H1 (cell line): ENCODE results near the gene ERG28. TPM values are rescaled to one million over a fixed set of nuclear protein-coding genes. Genes with fewer than 3 reads are reported as not detected.

Experiments
- BACH1 ChIP-seq: IDR thresholded peaks from 2 replicates; pipeline ENCODE4 v1.6.1; 2012; ENCODE audit warnings: low read length, improper control_type of control experiment
- CBX8 ChIP-seq: fragments of 300-800, 300-1000 bp; sonication (generic); IDR thresholded peaks from 2 replicates; pipeline ENCODE4 v1.7.1; 2016; ENCODE audit warnings: low read depth, low read length, borderline replicate concordance
- CEBPB ChIP-seq: IDR thresholded peaks from 2 replicates; pipeline ENCODE4 v1.6.1; 2012; ENCODE audit warnings: low read depth, low read length
- RXRA ChIP-seq: IDR thresholded peaks from 2 replicates; pipeline ENCODE4 v1.6.1; 2011; ENCODE audit warnings: low read depth, mild to moderate bottlenecking, low read length, moderate library complexity; ENCODE audit not compliant: insufficient read depth
- SAP30 ChIP-seq: fragments of 300-600 bp; sonication (generic); IDR thresholded peaks from 2 replicates; pipeline ENCODE4 v1.7.1; 2012; ENCODE audit warnings: low read length, moderate library complexity, mild to moderate bottlenecking, inconsistent platforms; ENCODE audit not compliant: insufficient read depth, insufficient replicate concordance
- polyA plus RNA-seq, 7 experiments: library from polyadenylated mRNA; depleted of rRNA in 3 of 7; stranded (reverse) in 5 of 7; unstranded in 2 of 7; fragments of >200 nt in 5 of 7; fragments of 200-250 nt in 2 of 7; gene quantifications; 1 replicate in 5 of 7; 2 replicates in 1 of 7; 4 replicates in 1 of 7; pipeline versions ENCODE4 v1.2.1 to v1.2.3, GENCODE V29; 2011 to 2013; ENCODE audit warnings: missing spikeins in 2 of 7, mixed read lengths in 2 of 7
- total RNA-seq: library from RNA; stranded (reverse); fragmentation: NEBNext Ultra II Directional; extraction: Animal tissue kit (Norgen Biotek cat#: 25700); gene quantifications from 2 replicates; pipeline ENCODE4 v1.2.1, GENCODE V29; 2021
- TF ChIP-seq, protein P1 (sequence below): fragments of 300-600 bp; sonication (generic); IDR thresholded peaks from 2 replicates; pipeline ENCODE4 v1.7.1; 2012; ENCODE audit warnings: low read length, moderate library complexity, mild to moderate bottlenecking, inconsistent platforms; ENCODE audit not compliant: insufficient replicate concordance
- TF ChIP-seq, protein P2 (sequence below): IDR thresholded peaks from 2 replicates; pipeline ENCODE4 v1.6.1; 2011; ENCODE audit warnings: low read length, improper control_type of control experiment

Gene ERG28
- total and polyA plus RNA-seq, 2 of the 8 experiments (the other 6 are each of a cell fraction or from before 2014, with no cell fraction given) = 32.6 to 56.7 TPM

DNA sequence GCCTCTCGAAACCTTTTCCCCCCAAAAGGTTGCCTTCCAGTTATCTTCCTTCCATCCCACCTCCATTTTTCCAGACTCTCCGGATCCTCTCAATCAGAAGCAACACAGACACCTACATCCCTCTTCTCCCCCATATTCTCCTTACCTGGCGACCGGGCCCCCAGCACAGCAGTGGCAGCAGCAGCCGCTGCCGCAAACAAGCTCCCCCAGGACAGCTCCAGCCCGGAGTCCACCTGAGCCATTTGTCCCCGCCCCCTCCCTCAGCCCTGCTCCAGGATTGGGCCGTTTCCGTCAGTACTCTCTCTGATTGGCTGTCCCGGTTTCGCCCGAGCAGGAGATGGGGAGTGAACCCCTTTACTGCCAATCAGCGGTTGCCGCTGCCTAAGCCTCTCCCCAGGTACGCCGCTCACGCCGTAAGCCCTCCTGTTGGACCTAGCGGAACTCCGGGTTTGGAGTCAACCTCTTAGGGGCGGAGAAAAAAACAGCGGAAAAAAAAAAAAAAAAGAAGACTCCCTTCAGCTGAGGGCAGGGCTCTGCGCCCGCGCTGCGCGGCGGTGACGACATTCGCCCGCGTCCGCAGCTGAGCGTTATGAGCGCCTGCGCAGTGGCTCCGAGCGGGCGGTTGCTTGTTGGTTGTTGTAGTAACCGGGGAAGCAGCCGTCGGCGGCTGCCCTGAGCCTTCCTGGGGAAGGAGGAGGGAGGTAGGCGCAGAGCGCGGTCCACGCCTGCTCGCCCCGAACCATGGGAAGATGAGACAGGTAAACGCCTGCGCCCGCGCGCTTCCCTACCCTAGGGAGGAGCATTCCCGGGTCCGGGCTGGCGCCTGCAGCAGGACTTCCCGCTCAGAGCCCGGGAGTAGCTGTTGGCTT, at the start of gene ERG28, which contains the start of gene TTLL5 (continued):
- TF ChIP-seq, protein P1, sequence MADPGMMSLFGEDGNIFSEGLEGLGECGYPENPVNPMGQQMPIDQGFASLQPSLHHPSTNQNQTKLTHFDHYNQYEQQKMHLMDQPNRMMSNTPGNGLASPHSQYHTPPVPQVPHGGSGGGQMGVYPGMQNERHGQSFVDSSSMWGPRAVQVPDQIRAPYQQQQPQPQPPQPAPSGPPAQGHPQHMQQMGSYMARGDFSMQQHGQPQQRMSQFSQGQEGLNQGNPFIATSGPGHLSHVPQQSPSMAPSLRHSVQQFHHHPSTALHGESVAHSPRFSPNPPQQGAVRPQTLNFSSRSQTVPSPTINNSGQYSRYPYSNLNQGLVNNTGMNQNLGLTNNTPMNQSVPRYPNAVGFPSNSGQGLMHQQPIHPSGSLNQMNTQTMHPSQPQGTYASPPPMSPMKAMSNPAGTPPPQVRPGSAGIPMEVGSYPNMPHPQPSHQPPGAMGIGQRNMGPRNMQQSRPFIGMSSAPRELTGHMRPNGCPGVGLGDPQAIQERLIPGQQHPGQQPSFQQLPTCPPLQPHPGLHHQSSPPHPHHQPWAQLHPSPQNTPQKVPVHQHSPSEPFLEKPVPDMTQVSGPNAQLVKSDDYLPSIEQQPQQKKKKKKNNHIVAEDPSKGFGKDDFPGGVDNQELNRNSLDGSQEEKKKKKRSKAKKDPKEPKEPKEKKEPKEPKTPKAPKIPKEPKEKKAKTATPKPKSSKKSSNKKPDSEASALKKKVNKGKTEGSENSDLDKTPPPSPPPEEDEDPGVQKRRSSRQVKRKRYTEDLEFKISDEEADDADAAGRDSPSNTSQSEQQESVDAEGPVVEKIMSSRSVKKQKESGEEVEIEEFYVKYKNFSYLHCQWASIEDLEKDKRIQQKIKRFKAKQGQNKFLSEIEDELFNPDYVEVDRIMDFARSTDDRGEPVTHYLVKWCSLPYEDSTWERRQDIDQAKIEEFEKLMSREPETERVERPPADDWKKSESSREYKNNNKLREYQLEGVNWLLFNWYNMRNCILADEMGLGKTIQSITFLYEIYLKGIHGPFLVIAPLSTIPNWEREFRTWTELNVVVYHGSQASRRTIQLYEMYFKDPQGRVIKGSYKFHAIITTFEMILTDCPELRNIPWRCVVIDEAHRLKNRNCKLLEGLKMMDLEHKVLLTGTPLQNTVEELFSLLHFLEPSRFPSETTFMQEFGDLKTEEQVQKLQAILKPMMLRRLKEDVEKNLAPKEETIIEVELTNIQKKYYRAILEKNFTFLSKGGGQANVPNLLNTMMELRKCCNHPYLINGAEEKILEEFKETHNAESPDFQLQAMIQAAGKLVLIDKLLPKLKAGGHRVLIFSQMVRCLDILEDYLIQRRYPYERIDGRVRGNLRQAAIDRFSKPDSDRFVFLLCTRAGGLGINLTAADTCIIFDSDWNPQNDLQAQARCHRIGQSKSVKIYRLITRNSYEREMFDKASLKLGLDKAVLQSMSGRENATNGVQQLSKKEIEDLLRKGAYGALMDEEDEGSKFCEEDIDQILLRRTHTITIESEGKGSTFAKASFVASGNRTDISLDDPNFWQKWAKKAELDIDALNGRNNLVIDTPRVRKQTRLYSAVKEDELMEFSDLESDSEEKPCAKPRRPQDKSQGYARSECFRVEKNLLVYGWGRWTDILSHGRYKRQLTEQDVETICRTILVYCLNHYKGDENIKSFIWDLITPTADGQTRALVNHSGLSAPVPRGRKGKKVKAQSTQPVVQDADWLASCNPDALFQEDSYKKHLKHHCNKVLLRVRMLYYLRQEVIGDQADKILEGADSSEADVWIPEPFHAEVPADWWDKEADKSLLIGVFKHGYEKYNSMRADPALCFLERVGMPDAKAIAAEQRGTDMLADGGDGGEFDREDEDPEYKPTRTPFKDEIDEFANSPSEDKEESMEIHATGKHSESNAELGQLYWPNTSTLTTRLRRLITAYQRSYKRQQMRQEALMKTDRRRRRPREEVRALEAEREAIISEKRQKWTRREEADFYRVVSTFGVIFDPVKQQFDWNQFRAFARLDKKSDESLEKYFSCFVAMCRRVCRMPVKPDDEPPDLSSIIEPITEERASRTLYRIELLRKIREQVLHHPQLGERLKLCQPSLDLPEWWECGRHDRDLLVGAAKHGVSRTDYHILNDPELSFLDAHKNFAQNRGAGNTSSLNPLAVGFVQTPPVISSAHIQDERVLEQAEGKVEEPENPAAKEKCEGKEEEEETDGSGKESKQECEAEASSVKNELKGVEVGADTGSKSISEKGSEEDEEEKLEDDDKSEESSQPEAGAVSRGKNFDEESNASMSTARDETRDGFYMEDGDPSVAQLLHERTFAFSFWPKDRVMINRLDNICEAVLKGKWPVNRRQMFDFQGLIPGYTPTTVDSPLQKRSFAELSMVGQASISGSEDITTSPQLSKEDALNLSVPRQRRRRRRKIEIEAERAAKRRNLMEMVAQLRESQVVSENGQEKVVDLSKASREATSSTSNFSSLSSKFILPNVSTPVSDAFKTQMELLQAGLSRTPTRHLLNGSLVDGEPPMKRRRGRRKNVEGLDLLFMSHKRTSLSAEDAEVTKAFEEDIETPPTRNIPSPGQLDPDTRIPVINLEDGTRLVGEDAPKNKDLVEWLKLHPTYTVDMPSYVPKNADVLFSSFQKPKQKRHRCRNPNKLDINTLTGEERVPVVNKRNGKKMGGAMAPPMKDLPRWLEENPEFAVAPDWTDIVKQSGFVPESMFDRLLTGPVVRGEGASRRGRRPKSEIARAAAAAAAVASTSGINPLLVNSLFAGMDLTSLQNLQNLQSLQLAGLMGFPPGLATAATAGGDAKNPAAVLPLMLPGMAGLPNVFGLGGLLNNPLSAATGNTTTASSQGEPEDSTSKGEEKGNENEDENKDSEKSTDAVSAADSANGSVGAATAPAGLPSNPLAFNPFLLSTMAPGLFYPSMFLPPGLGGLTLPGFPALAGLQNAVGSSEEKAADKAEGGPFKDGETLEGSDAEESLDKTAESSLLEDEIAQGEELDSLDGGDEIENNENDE = no peak
- no peak for TF ChIP-seq RXRA
- TF ChIP-seq CBX8 = no peak
- TF ChIP-seq CEBPB = no peak
- TF ChIP-seq SAP30 = no peak
- TF ChIP-seq, protein P2, sequence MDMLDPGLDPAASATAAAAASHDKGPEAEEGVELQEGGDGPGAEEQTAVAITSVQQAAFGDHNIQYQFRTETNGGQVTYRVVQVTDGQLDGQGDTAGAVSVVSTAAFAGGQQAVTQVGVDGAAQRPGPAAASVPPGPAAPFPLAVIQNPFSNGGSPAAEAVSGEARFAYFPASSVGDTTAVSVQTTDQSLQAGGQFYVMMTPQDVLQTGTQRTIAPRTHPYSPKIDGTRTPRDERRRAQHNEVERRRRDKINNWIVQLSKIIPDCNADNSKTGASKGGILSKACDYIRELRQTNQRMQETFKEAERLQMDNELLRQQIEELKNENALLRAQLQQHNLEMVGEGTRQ = 0 out of 2 replicates have a peak, but pooled peaks have one; percentile 1
- TF ChIP-seq BACH1 = no peak
